Measurements from ENCODE around the gene FGFR4. TPM values are rescaled to one million over a fixed set of nuclear protein-coding genes. Genes with fewer than 3 reads are reported as not detected.
"Not testable (repeated sequence)": the region's sequence is repeated elsewhere in the genome, so short reads cannot be mapped to it uniquely, and the experiment has no call there.

The FGFR4 gene
- total RNA-seq, 1 donor from 2014 or later, result 1.7 TPM

DNA sequence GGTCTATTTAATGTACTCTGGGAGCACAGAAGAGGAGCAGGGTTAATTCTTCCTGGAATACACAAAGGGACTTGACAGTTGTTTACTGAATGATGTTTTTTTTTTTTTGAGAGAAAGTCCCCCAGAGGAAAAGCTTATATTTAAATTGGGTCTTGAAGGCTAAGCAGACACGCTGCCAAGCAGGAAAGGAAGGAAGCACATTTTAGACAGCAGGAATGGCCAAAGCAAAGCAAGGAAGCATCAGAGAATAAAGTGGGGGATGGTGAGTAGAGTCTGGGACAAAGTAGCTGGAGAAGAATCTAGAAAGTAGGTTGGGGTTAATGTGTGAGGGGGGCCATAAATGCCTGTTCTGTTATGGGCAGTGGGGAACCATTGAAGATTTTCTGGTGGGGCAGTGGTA, 42.8 kb upstream of the FGFR4 start:
- TF ChIP-seq, protein P1, sequence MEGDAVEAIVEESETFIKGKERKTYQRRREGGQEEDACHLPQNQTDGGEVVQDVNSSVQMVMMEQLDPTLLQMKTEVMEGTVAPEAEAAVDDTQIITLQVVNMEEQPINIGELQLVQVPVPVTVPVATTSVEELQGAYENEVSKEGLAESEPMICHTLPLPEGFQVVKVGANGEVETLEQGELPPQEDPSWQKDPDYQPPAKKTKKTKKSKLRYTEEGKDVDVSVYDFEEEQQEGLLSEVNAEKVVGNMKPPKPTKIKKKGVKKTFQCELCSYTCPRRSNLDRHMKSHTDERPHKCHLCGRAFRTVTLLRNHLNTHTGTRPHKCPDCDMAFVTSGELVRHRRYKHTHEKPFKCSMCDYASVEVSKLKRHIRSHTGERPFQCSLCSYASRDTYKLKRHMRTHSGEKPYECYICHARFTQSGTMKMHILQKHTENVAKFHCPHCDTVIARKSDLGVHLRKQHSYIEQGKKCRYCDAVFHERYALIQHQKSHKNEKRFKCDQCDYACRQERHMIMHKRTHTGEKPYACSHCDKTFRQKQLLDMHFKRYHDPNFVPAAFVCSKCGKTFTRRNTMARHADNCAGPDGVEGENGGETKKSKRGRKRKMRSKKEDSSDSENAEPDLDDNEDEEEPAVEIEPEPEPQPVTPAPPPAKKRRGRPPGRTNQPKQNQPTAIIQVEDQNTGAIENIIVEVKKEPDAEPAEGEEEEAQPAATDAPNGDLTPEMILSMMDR (IDR thresholded peaks at IDR 0.05), result no peak

DNA sequence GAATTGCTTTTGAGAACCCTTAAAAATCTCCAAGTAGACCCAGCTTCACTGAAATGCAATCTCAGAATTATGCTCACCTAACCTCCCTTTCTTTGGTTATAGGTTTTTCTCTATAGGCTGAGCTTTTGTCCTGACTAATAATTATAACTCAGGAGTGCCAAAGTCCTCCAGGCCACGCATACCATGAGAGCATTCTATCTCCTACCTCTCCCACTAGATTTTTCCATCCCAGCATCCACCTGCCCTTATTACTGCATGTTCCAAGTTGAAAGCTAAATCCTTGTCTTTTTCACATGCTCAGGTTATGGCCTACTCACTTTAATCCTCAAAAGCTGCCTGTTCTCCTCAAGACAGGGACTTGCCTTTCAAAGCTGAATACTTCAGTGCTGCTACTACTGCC, 42.1 kb upstream of the FGFR4 start:
- no peaks in the 10 kb centered on the region for H3K4me1 Mint-ChIP-seq (ENCODE audit: unreplicated experiment)
- no peaks in the 10 kb centered on the region for H3K27me3 Mint-ChIP-seq (ENCODE audit: unreplicated experiment)
- H3K9me3 Mint-ChIP-seq (ENCODE audit: unreplicated experiment), result no peaks in the 10 kb centered on the region
- no peak for DNase-seq (ENCODE audit: extremely low spot score, unreplicated experiment)
- H3K4me3 Mint-ChIP-seq (ENCODE audit: unreplicated experiment), result no peak overlapping the region
- no peak overlapping the region for H3K27ac Mint-ChIP-seq (ENCODE audit: unreplicated experiment)
- peaks cover 37% of the 10 kb centered on the region for H3K36me3 Mint-ChIP-seq (ENCODE audit: unreplicated experiment)
- TF ChIP-seq, protein P1 (IDR thresholded peaks at IDR 0.05), result no peak

More for the DNA sequence above, 42.8 kb upstream of the FGFR4 start:
- no peaks in the 10 kb centered on the region for H3K27me3 Mint-ChIP-seq (ENCODE audit: unreplicated experiment)
- H3K4me3 Mint-ChIP-seq (ENCODE audit: unreplicated experiment), result no peak overlapping the region
- H3K9me3 Mint-ChIP-seq (ENCODE audit: unreplicated experiment), result no peaks in the 10 kb centered on the region
- peaks cover 2% of the 10 kb centered on the region for H3K4me1 Mint-ChIP-seq (ENCODE audit: unreplicated experiment)
- no peak overlapping the region for H3K27ac Mint-ChIP-seq (ENCODE audit: unreplicated experiment)
- no peak for DNase-seq (ENCODE audit: extremely low spot score, unreplicated experiment)
- H3K36me3 Mint-ChIP-seq (ENCODE audit: unreplicated experiment), result peaks cover 34% of the 10 kb centered on the region

DNA sequence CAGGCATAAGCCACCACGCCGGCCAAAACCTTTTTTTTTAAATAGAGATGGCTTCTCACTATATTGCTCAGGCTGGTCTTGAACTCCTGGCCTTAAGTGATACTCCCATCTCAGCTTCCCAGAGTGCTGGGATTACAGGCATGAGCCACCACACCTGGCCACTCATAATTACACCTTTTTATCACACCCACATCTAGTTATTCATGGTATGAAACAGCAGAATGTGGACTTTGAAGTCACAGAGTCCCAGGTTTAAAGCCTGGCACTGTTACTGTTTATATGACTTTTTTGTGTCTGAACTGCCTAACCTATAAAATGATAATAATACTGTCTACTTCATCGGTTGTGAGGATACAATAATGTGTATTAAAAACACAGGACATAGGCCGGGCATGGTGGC, 41.1 kb upstream of the FGFR4 start:
- Mint-ChIP-seq H3K4me1 (ENCODE audit: unreplicated experiment) (no peaks in the 10 kb centered on the region), H3K4me3 (ENCODE audit: unreplicated experiment) (no peak overlapping the region), H3K9me3 (ENCODE audit: unreplicated experiment) (no peaks in the 10 kb centered on the region), H3K36me3 (ENCODE audit: unreplicated experiment) (peaks cover 37% of the 10 kb centered on the region), H3K27ac (ENCODE audit: unreplicated experiment) (no peak overlapping the region), H3K27me3 (ENCODE audit: unreplicated experiment) (no peaks in the 10 kb centered on the region)
- DNase-seq (ENCODE audit: extremely low spot score, unreplicated experiment), result no peak
- TF ChIP-seq, protein P1 (IDR thresholded peaks at IDR 0.05), result no peak

DNA sequence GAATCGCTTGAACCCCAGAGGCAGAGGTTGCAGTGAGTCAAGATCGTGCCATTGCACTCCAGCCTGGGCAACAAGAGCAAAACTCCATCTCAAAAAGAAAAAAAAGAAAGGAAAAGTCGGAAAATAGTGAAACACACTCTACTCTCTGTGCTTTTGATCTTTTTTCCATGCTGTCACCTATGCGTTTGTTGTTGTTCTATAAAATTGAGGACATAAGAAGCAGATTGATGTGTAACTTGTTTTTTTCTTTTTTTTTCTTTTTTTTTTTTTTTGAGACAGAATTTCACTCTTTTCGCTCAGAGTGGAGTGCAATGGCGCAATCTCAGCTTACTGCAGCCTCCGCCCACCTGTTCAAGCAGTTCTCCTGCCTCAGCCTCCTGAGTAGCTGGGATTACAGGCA, 38.2 kb upstream of the FGFR4 start:
- H3K4me1 Mint-ChIP-seq (ENCODE audit: unreplicated experiment); H3K4me3 Mint-ChIP-seq (ENCODE audit: unreplicated experiment); H3K9me3 Mint-ChIP-seq (ENCODE audit: unreplicated experiment); H3K27me3 Mint-ChIP-seq (ENCODE audit: unreplicated experiment); H3K27ac Mint-ChIP-seq (ENCODE audit: unreplicated experiment); DNase-seq (ENCODE audit: extremely low spot score, unreplicated experiment): not testable (repeated sequence)
- peaks cover 31% of the 10 kb centered on the region for H3K36me3 Mint-ChIP-seq (ENCODE audit: unreplicated experiment)

DNA sequence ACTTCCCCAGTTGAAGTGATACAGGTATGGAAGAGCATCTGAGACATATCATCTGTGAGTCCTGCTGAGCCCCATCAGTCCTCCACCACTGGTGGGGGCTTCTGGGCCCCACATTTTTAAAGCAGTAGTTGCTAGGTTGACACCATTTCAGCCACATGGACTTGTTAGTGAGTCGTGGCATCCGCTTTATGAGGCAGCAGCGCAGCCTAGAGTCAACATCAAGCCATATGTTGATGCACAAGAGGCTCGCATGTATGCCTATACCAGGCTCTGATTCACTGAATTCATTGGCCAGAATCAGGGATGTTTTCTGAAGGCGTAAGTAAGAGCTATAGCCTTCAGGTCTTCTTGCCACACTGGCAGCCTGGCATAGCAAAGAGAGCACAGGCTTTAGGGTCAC, 37.4 kb upstream of the FGFR4 start:
- no peak overlapping the region for H3K4me3 Mint-ChIP-seq (ENCODE audit: unreplicated experiment)
- H3K4me1 Mint-ChIP-seq (ENCODE audit: unreplicated experiment), result no peaks in the 10 kb centered on the region
- DNase-seq (ENCODE audit: extremely low spot score, unreplicated experiment), result no peak
- no peak overlapping the region for H3K27ac Mint-ChIP-seq (ENCODE audit: unreplicated experiment)
- peaks cover 27% of the 10 kb centered on the region for H3K36me3 Mint-ChIP-seq (ENCODE audit: unreplicated experiment)
- no peaks in the 10 kb centered on the region for H3K9me3 Mint-ChIP-seq (ENCODE audit: unreplicated experiment)
- TF ChIP-seq, protein P1 (IDR thresholded peaks at IDR 0.05), result no peak
- H3K27me3 Mint-ChIP-seq (ENCODE audit: unreplicated experiment), result no peaks in the 10 kb centered on the region

Measured in osteocyte (in vitro differentiated cells).